Mesenchymal stem cell (in vitro differentiated cells and primary cell): ENCODE data around the gene FMN1.
"Not testable (repeated sequence)": the region's sequence is repeated elsewhere in the genome, so short reads cannot be mapped to it uniquely, and the experiment has no call there.

Source experiments
- DNase-seq: peaks from one replicate; pipeline ENCODE4 v3.0.0-alpha.2; 2013
- H2AFZ ChIP-seq: one replicate; pipeline ENCODE4 v1.6.1; 2013; ENCODE audit warnings: low read depth, mild to moderate bottlenecking, control low read depth, inconsistent platforms, low read length, moderate library complexity
- H2AK5ac ChIP-seq: 2 replicates; pipeline ENCODE4 v1.6.1; 2013; ENCODE audit warnings: low read length, moderate library complexity, mild to moderate bottlenecking, inconsistent platforms; ENCODE audit not compliant: severe bottlenecking
- H2BK120ac ChIP-seq: one replicate; pipeline ENCODE4 v1.6.1; 2013; ENCODE audit warnings: low read depth, mild to moderate bottlenecking, inconsistent platforms, low read length, moderate library complexity
- H2BK12ac ChIP-seq, 2 experiments: one replicate each; pipeline ENCODE4 v1.6.1; 2013; ENCODE audit warnings: inconsistent platforms in 2 of 2, low read length in 2 of 2, mild to moderate bottlenecking in 2 of 2, moderate library complexity in 2 of 2, control low read depth in 1 of 2
- H2BK15ac ChIP-seq: one replicate; pipeline ENCODE4 v1.6.1; 2013; ENCODE audit warnings: mild to moderate bottlenecking, low read depth, inconsistent platforms; ENCODE audit not compliant: poor library complexity, severe bottlenecking
- H2BK5ac ChIP-seq: 2 replicates; pipeline ENCODE4 v1.6.1; 2013; ENCODE audit warnings: low read depth, mild to moderate bottlenecking, low read length, control low read depth, inconsistent platforms; ENCODE audit not compliant: poor library complexity, severe bottlenecking
- H3K14ac ChIP-seq, 2 experiments: one replicate each; pipeline ENCODE4 v1.6.1; 2013; ENCODE audit warnings: inconsistent platforms in 2 of 2, low read length in 2 of 2, control low read depth in 1 of 2, mild to moderate bottlenecking in 1 of 2, moderate library complexity in 1 of 2
- H3K18ac ChIP-seq, 2 experiments: one replicate each; pipeline ENCODE4 v1.6.1; 2013; ENCODE audit warnings: inconsistent platforms in 2 of 2, low read length in 2 of 2, control low read depth in 1 of 2, low read depth in 1 of 2, mild to moderate bottlenecking in 1 of 2
- H3K23ac ChIP-seq, 2 experiments: one replicate each; pipeline ENCODE4 v1.6.1; 2013; ENCODE audit warnings: inconsistent platforms in 2 of 2, low read length in 2 of 2, mild to moderate bottlenecking in 2 of 2, moderate library complexity in 2 of 2, control low read depth in 1 of 2
- H3K27ac ChIP-seq: 2 replicates; pipeline ENCODE4 v1.5.1; 2013; ENCODE audit warnings: mild to moderate bottlenecking, moderate library complexity, low read length, control low read depth, inconsistent platforms; ENCODE audit not compliant: poor library complexity, severe bottlenecking
- H3K27me3 ChIP-seq, 2 experiments: 2 replicates each; pipeline versions ENCODE4 v1.6.1 to v1.7.0; 2013; ENCODE audit warnings: low read length in 2 of 2, mild to moderate bottlenecking in 2 of 2, moderate library complexity in 2 of 2, control low read depth in 1 of 2, inconsistent platforms in 1 of 2; ENCODE audit not compliant: control insufficient read depth in 1 of 2, insufficient read depth in 1 of 2
- H3K36me3 ChIP-seq, 2 experiments: 2 replicates each; pipeline versions ENCODE4 v1.6.1 to v1.7.0; 2013; ENCODE audit warnings: low read length in 2 of 2, control low read depth in 1 of 2, inconsistent platforms in 1 of 2, low read depth in 1 of 2, mild to moderate bottlenecking in 1 of 2; ENCODE audit not compliant: insufficient read depth in 2 of 2, control insufficient read depth in 1 of 2
- H3K4ac ChIP-seq, 2 experiments: one replicate each; pipeline ENCODE4 v1.6.1; 2013; ENCODE audit warnings: inconsistent platforms in 2 of 2, low read length in 2 of 2, mild to moderate bottlenecking in 2 of 2, moderate library complexity in 2 of 2, control low read depth in 1 of 2, low read depth in 1 of 2
- H3K4me1 ChIP-seq: 2 replicates; pipeline ENCODE4 v1.6.1; 2013; ENCODE audit warnings: low read depth, low read length, control low read depth; ENCODE audit not compliant: control insufficient read depth, insufficient read depth
- H3K4me2 ChIP-seq: 2 replicates; pipeline ENCODE4 v1.6.1; 2013; ENCODE audit warnings: low read length, mild to moderate bottlenecking, inconsistent platforms; ENCODE audit not compliant: poor library complexity, severe bottlenecking
- H3K4me3 ChIP-seq, 2 experiments: 2 replicates each; pipeline versions ENCODE4 v1.5.1 to v1.7.0; 2013; ENCODE audit warnings: low read length in 2 of 2, mild to moderate bottlenecking in 2 of 2, control low read depth in 1 of 2, low read depth in 1 of 2; ENCODE audit not compliant: insufficient read depth in 1 of 2
- H3K79me1 ChIP-seq: replicated peaks from 2 replicates; pipeline ENCODE4 v1.6.1; 2013; ENCODE audit warnings: mild to moderate bottlenecking, control low read depth, low read length, inconsistent platforms; ENCODE audit not compliant: poor library complexity, severe bottlenecking
- H3K9ac ChIP-seq: 2 replicates; pipeline ENCODE4 v1.7.0; 2013; ENCODE audit warnings: mild to moderate bottlenecking, low read length, moderate library complexity
- H3K9me3 ChIP-seq: 2 replicates; pipeline ENCODE4 v1.7.0; 2013; ENCODE audit warnings: mild to moderate bottlenecking, low read length; ENCODE audit not compliant: control insufficient read depth
- H4K8ac ChIP-seq: one replicate; pipeline ENCODE4 v1.6.1; 2013; ENCODE audit warnings: inconsistent platforms, mild to moderate bottlenecking, low read length, moderate library complexity
- H4K91ac ChIP-seq: one replicate; pipeline ENCODE4 v1.6.1; 2013; ENCODE audit warnings: mild to moderate bottlenecking, low read length, inconsistent platforms
- WGBS: methylation state at CpG from one replicate; pipeline ENCODE4 v1.1.7; 2013; ENCODE audit warnings: mixed read lengths; 5-methylcytosine and 5-hydroxymethylcytosine counted together

The FMN1 gene

DNA sequence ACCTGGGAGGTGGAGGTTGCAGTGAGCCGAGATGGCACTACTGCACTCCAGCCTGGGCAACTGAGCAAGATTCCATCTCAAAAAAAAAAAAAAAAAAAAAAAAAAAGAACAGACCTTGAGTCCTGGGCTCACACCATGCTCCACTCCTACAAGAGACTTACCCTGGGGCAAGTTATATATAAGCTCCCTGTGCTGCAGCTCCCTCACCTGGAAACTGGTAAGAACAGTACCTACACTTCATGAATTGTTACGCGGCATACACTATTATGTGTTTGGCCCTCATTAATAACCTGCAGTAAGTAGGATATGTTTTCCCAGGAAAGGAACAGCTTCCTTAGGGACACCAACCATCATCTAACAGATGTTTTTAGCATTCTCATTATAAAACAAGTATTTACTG is 119.6 kb downstream of the FMN1 start:
- no peaks in the 10 kb centered on the region for H3K79me1 ChIP-seq
- H2BK15ac ChIP-seq = no peak overlapping the region
- H4K8ac ChIP-seq = no peak overlapping the region
- H3K4me3 ChIP-seq = no peak overlapping the region
- H2BK12ac ChIP-seq = no peak overlapping the region
- no peaks in the 10 kb centered on the region for H3K4me1 ChIP-seq
- no peak overlapping the region for H3K23ac ChIP-seq
- H3K36me3 ChIP-seq = no peaks in the 10 kb centered on the region
- DNase-seq = no peak
- H2AK5ac ChIP-seq = no peak overlapping the region
- no peaks in the 10 kb centered on the region for H3K27me3 ChIP-seq
- no peaks in the 10 kb centered on the region for H3K9me3 ChIP-seq
- H2AFZ ChIP-seq = no peak overlapping the region
- H2BK5ac ChIP-seq = no peak overlapping the region
- no peak overlapping the region for H3K27ac ChIP-seq
- no CpG with 5 or more reads among the region's 3 CpGs for WGBS
- no peak overlapping the region for H4K91ac ChIP-seq
- H3K14ac ChIP-seq = no peak overlapping the region
- no peak overlapping the region for H3K4me2 ChIP-seq
- H2BK120ac ChIP-seq = no peak overlapping the region
- H3K9ac ChIP-seq = no peak overlapping the region
- H3K4ac ChIP-seq = no peak overlapping the region
- H3K18ac ChIP-seq = no peak overlapping the region

DNA sequence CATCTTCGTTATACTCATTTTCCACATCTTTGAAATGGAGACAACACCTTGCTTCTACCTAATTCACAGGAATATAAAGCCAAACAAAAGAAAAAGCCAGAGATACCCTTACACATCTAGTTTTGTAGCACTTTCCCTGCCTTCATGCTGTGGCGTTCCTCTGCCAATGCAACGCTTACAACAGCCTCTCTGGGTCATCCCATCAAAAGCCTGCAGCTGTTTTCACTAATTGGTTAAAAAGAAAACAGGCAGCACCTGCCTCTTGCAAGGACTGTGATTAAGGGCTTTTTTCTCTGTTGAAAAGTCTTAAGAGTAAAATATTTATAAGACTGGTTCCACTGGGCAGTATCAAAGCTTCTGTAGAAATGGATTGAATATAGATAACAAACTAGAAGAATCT is 120.3 kb downstream of the FMN1 start:
- Histone ChIP-seq H2BK12ac (no peak overlapping the region), H2BK5ac (no peak overlapping the region), H3K4ac (no peak overlapping the region), H3K27ac (no peak overlapping the region), H3K4me2 (no peak overlapping the region), H4K91ac (no peak overlapping the region), H3K27me3 (no peaks in the 10 kb centered on the region), H3K79me1 (no peaks in the 10 kb centered on the region), H3K14ac (no peak overlapping the region), H2AFZ (no peak overlapping the region), H3K36me3 (no peaks in the 10 kb centered on the region), H2BK120ac (no peak overlapping the region), H3K9ac (no peak overlapping the region), H3K18ac (no peak overlapping the region), H3K23ac (no peak overlapping the region), H3K9me3 (no peaks in the 10 kb centered on the region), H3K4me1 (peaks cover under 1% of the 10 kb centered on the region), H4K8ac (no peak overlapping the region), H2BK15ac (no peak overlapping the region), H3K4me3 (no peak overlapping the region), H2AK5ac (no peak overlapping the region)
- 94% methylated on average over 3 of the region's 3 CpGs for WGBS
- no peak for DNase-seq

DNA sequence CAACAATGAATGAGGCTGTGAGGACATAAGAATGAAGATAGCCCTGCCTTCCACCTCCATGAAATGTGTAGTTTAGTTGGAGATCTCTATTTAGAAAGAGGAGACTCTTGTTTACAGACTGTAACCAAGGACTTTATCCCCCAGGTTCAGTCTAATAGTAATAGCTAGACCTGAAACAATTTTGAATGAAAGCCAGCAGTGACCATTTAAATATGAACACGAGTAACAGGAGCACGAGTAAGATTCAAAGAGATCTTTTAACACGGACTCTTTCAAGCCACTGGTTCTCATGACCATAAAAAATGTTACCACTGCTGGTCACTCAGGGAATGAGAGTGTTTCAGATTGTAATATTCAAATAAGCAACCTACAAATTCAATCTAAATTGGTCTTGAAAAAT is 123.1 kb downstream of the FMN1 start:
- H3K4me2 ChIP-seq = no peak overlapping the region
- H2AK5ac ChIP-seq = no peak overlapping the region
- H2BK12ac ChIP-seq = no peak overlapping the region
- H3K4ac ChIP-seq = no peak overlapping the region
- no peak overlapping the region for H2BK120ac ChIP-seq
- H2BK5ac ChIP-seq = no peak overlapping the region
- no peak overlapping the region for H3K23ac ChIP-seq
- no peaks in the 10 kb centered on the region for H3K79me1 ChIP-seq
- no peak overlapping the region for H4K8ac ChIP-seq
- H3K27me3 ChIP-seq = no peaks in the 10 kb centered on the region
- no peak overlapping the region for H3K14ac ChIP-seq
- H3K18ac ChIP-seq = no peak overlapping the region
- no peaks in the 10 kb centered on the region for H3K36me3 ChIP-seq
- H4K91ac ChIP-seq = no peak overlapping the region
- no peak overlapping the region for H3K4me3 ChIP-seq
- no peak for DNase-seq
- no peak overlapping the region for H3K9ac ChIP-seq
- WGBS = 89% methylated on average over 3 of the region's 3 CpGs
- H3K9me3 ChIP-seq = no peaks in the 10 kb centered on the region
- H2AFZ ChIP-seq = no peak overlapping the region
- H3K27ac ChIP-seq = no peak overlapping the region
- H2BK15ac ChIP-seq = no peak overlapping the region
- H3K4me1 ChIP-seq = peaks cover 21% of the 10 kb centered on the region

DNA sequence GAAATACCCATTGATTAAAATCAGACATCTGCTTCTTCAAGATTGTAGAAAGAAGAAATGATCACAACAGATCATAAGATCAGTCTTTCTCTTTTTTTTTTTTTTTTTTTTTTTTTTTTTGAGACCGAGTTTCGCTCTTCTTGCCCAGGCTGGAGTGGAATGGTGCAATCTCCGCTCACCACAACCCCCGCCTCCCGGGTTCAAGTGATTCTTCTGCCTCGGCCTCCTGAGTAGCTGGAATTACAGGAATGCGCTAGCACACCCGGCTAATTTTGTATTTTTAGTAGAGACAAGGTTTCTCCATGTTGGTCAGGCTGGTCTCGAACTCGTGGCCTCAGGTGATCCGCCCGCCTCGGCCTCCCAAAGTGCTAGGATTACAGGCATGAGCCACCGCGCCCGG is 124.6 kb downstream of the FMN1 start:
- H3K14ac ChIP-seq, H3K18ac ChIP-seq, H3K79me1 ChIP-seq, H2BK12ac ChIP-seq, H3K4me2 ChIP-seq, H3K9me3 ChIP-seq, H2BK15ac ChIP-seq, H3K27ac ChIP-seq, H3K36me3 ChIP-seq, H3K4me3 ChIP-seq, H2BK5ac ChIP-seq, H3K23ac ChIP-seq, H3K9ac ChIP-seq, H2AK5ac ChIP-seq, H4K8ac ChIP-seq, H2BK120ac ChIP-seq, H3K4ac ChIP-seq, H2AFZ ChIP-seq, H3K27me3 ChIP-seq, DNase-seq, H4K91ac ChIP-seq: not testable (repeated sequence)
- WGBS = 95% methylated on average over 15 of the region's 16 CpGs
- H3K4me1 ChIP-seq = peaks cover 21% of the 10 kb centered on the region
